ENCODE data around the gene SOCS3. TPM values are rescaled to one million over a fixed set of nuclear protein-coding genes. Genes with fewer than 3 reads are reported as not detected.

Gene SOCS3
- total RNA-seq, 1 donor from 2014 or later = 15.7 TPM

- no peak overlapping the region for H3K4me3 ChIP-seq (ENCODE audit: low read length in 3 of 3)
- H3K9ac ChIP-seq (ENCODE audit: low read depth in 1 of 3, low read length in 3 of 3) = no peak overlapping the region
- peaks cover 4 to 12% (median 5%) of the 10 kb centered on the region in 3 donors for H3K36me3 ChIP-seq (ENCODE audit: control insufficient read depth in 3 of 3, insufficient read depth in 3 of 3, low read length in 3 of 3)
- no peaks in the 10 kb centered on the region for H3K27me3 ChIP-seq (ENCODE audit: control insufficient read depth in 3 of 3, insufficient read depth in 3 of 3, low read length in 3 of 3)
- H3K4me1 ChIP-seq (ENCODE audit: control insufficient read depth in 3 of 3, insufficient read depth in 3 of 3, low read length in 3 of 3) = peaks cover 37 to 54% (median 37%) of the 10 kb centered on the region in 3 donors
- H3K27ac ChIP-seq (ENCODE audit: low read depth, low read length) = no peak overlapping the region
- H3K9me3 ChIP-seq (ENCODE audit: control insufficient read depth in 3 of 3, low read length in 3 of 3) = no peaks in the 10 kb centered on the region
Observed at GRCh38 chr17:78392295-78392694, 32.4 kb upstream of the SOCS3 start.

GRCh38 chr17:78391843-78392242 lies 32.0 kb upstream of the SOCS3 start:
- Histone ChIP-seq H3K27me3 (ENCODE audit: control insufficient read depth in 3 of 3, insufficient read depth in 3 of 3, low read length in 3 of 3) (no peaks in the 10 kb centered on the region), H3K36me3 (ENCODE audit: control insufficient read depth in 3 of 3, insufficient read depth in 3 of 3, low read length in 3 of 3) (peaks cover 4 to 12% (median 5%) of the 10 kb centered on the region in 3 donors), H3K27ac (ENCODE audit: low read depth, low read length) (no peak overlapping the region), H3K4me1 (ENCODE audit: control insufficient read depth in 3 of 3, insufficient read depth in 3 of 3, low read length in 3 of 3) (peaks cover 33 to 50% (median 33%) of the 10 kb centered on the region in 3 donors), H3K4me3 (ENCODE audit: low read length in 3 of 3) (no peak overlapping the region), H3K9ac (ENCODE audit: low read depth in 1 of 3, low read length in 3 of 3) (no peak overlapping the region), H3K9me3 (ENCODE audit: control insufficient read depth in 3 of 3, low read length in 3 of 3) (no peaks in the 10 kb centered on the region)

GRCh38 chr17:78391051-78391431 lies 31.2 kb upstream of the SOCS3 start:
- peak overlapping the region; percentile 62 for H3K27ac ChIP-seq (ENCODE audit: low read depth, low read length)
- H3K9me3 ChIP-seq (ENCODE audit: control insufficient read depth in 3 of 3, low read length in 3 of 3) = no peaks in the 10 kb centered on the region
- no peak overlapping the region for H3K4me3 ChIP-seq (ENCODE audit: low read length in 3 of 3)
- no peaks in the 10 kb centered on the region for H3K27me3 ChIP-seq (ENCODE audit: control insufficient read depth in 3 of 3, insufficient read depth in 3 of 3, low read length in 3 of 3)
- no peak overlapping the region for H3K9ac ChIP-seq (ENCODE audit: low read depth in 1 of 3, low read length in 3 of 3)
- H3K4me1 ChIP-seq (ENCODE audit: control insufficient read depth in 3 of 3, insufficient read depth in 3 of 3, low read length in 3 of 3) = peaks cover 30 to 50% (median 31%) of the 10 kb centered on the region in 3 donors
- H3K36me3 ChIP-seq (ENCODE audit: control insufficient read depth in 3 of 3, insufficient read depth in 3 of 3, low read length in 3 of 3) = peaks cover 4 to 9% (median 4%) of the 10 kb centered on the region in 3 donors

GRCh38 chr17:78390241-78391050 lies 30.6 kb upstream of the SOCS3 start:
- peak overlapping the region; percentile 62 for H3K27ac ChIP-seq (ENCODE audit: low read depth, low read length)
- peaks cover 36 to 55% (median 36%) of the 10 kb centered on the region in 3 donors for H3K4me1 ChIP-seq (ENCODE audit: control insufficient read depth in 3 of 3, insufficient read depth in 3 of 3, low read length in 3 of 3)
- peak overlapping the region in 1 of 3 donors; percentile 32 for H3K9ac ChIP-seq (ENCODE audit: low read depth in 1 of 3, low read length in 3 of 3)
- peaks cover 4 to 9% (median 4%) of the 10 kb centered on the region in 3 donors for H3K36me3 ChIP-seq (ENCODE audit: control insufficient read depth in 3 of 3, insufficient read depth in 3 of 3, low read length in 3 of 3)
- no peak overlapping the region for H3K4me3 ChIP-seq (ENCODE audit: low read length in 3 of 3)
- H3K27me3 ChIP-seq (ENCODE audit: control insufficient read depth in 3 of 3, insufficient read depth in 3 of 3, low read length in 3 of 3) = no peaks in the 10 kb centered on the region
- no peaks in the 10 kb centered on the region for H3K9me3 ChIP-seq (ENCODE audit: control insufficient read depth in 3 of 3, low read length in 3 of 3)

GRCh38 chr17:78387977-78388941 lies 28.4 kb upstream of the SOCS3 start:
- Histone ChIP-seq H3K36me3 (ENCODE audit: control insufficient read depth in 3 of 3, insufficient read depth in 3 of 3, low read length in 3 of 3) (peaks cover under 1 to 1% (median under 1%) of the 10 kb centered on the region in 3 donors), H3K27ac (ENCODE audit: low read depth, low read length) (peak overlapping the region; percentile 82), H3K4me1 (ENCODE audit: control insufficient read depth in 3 of 3, insufficient read depth in 3 of 3, low read length in 3 of 3) (peaks cover 50 to 77% (median 51%) of the 10 kb centered on the region in 3 donors), H3K9me3 (ENCODE audit: control insufficient read depth in 3 of 3, low read length in 3 of 3) (no peaks in the 10 kb centered on the region), H3K27me3 (ENCODE audit: control insufficient read depth in 3 of 3, insufficient read depth in 3 of 3, low read length in 3 of 3) (no peaks in the 10 kb centered on the region), H3K9ac (ENCODE audit: low read depth in 1 of 3, low read length in 3 of 3) (peak overlapping the region in 2 of 3 donors; percentile 43 to 56), H3K4me3 (ENCODE audit: low read length in 3 of 3) (peak overlapping the region in 1 of 3 donors; percentile 52)

- Histone ChIP-seq H3K27ac (ENCODE audit: low read depth, low read length) (peak overlapping the region; percentile 74), H3K9ac (ENCODE audit: low read depth in 1 of 3, low read length in 3 of 3) (peak overlapping the region in 2 of 3 donors; percentile 28 to 57), H3K36me3 (ENCODE audit: control insufficient read depth in 3 of 3, insufficient read depth in 3 of 3, low read length in 3 of 3) (peaks cover 0 to 3% (median 0%) of the 10 kb centered on the region in 3 donors), H3K9me3 (ENCODE audit: control insufficient read depth in 3 of 3, low read length in 3 of 3) (no peaks in the 10 kb centered on the region), H3K4me3 (ENCODE audit: low read length in 3 of 3) (peak overlapping the region in 1 of 3 donors; percentile 4), H3K27me3 (ENCODE audit: control insufficient read depth in 3 of 3, insufficient read depth in 3 of 3, low read length in 3 of 3) (no peaks in the 10 kb centered on the region), H3K4me1 (ENCODE audit: control insufficient read depth in 3 of 3, insufficient read depth in 3 of 3, low read length in 3 of 3) (peaks cover 49 to 69% (median 56%) of the 10 kb centered on the region in 3 donors)
Observed at GRCh38 chr17:78384479-78385175, 24.8 kb upstream of the SOCS3 start.

- H3K27me3 ChIP-seq (ENCODE audit: control insufficient read depth in 3 of 3, insufficient read depth in 3 of 3, low read length in 3 of 3) = no peaks in the 10 kb centered on the region
- H3K9ac ChIP-seq (ENCODE audit: low read depth in 1 of 3, low read length in 3 of 3) = peak overlapping the region in 2 of 3 donors; percentile 28 to 57
- peak overlapping the region; percentile 74 for H3K27ac ChIP-seq (ENCODE audit: low read depth, low read length)
- peaks cover 54 to 73% (median 64%) of the 10 kb centered on the region in 3 donors for H3K4me1 ChIP-seq (ENCODE audit: control insufficient read depth in 3 of 3, insufficient read depth in 3 of 3, low read length in 3 of 3)
- no peak overlapping the region for H3K4me3 ChIP-seq (ENCODE audit: low read length in 3 of 3)
- no peaks in the 10 kb centered on the region for H3K9me3 ChIP-seq (ENCODE audit: control insufficient read depth in 3 of 3, low read length in 3 of 3)
- H3K36me3 ChIP-seq (ENCODE audit: control insufficient read depth in 3 of 3, insufficient read depth in 3 of 3, low read length in 3 of 3) = peaks cover 0 to 3% (median 0%) of the 10 kb centered on the region in 3 donors
Observed at GRCh38 chr17:78383725-78384471, 24.0 kb upstream of the SOCS3 start.

- Histone ChIP-seq H3K4me3 (ENCODE audit: low read length in 3 of 3) (peak overlapping the region in 1 of 3 donors; percentile 24), H3K27ac (ENCODE audit: low read depth, low read length) (peak overlapping the region; percentile 72), H3K9me3 (ENCODE audit: control insufficient read depth in 3 of 3, low read length in 3 of 3) (no peaks in the 10 kb centered on the region), H3K4me1 (ENCODE audit: control insufficient read depth in 3 of 3, insufficient read depth in 3 of 3, low read length in 3 of 3) (peaks cover 47 to 67% (median 58%) of the 10 kb centered on the region in 3 donors), H3K9ac (ENCODE audit: low read depth in 1 of 3, low read length in 3 of 3) (peak overlapping the region in 1 of 3 donors; percentile 43), H3K36me3 (ENCODE audit: control insufficient read depth in 3 of 3, insufficient read depth in 3 of 3, low read length in 3 of 3) (peaks cover 0 to 3% (median 0%) of the 10 kb centered on the region in 3 donors), H3K27me3 (ENCODE audit: control insufficient read depth in 3 of 3, insufficient read depth in 3 of 3, low read length in 3 of 3) (no peaks in the 10 kb centered on the region)
Observed at GRCh38 chr17:78381601-78382232, 21.8 kb upstream of the SOCS3 start.
